GM18520 (cell line): ENCODE data around the gene IQCK.
"Not testable (repeated sequence)": the region's sequence is repeated elsewhere in the genome, so short reads cannot be mapped to it uniquely, and the experiment has no call there.

ENCODE experiments used
- ATAC-seq: cut with Tn5 transposase; IDR thresholded peaks from one replicate; pipeline ENCODE4 v1.9.1; 2021; ENCODE audit not compliant: unreplicated experiment

IQCK gene

GRCh38 chr16:19717741-19718623 lies at the start of gene IQCK, which contains the start of gene KNOP1:
Gene IQCK, plus strand, starts transcription at chr16:19718271. Its CDS starts 36 bp downstream, at chr16:19718307.
Gene KNOP1, minus strand, starts transcription at chr16:19718227. Its CDS starts 3,192 bp downstream, at chr16:19715035.
- peak; percentile 79 for ATAC-seq

GRCh38 chr16:19672378-19672777 lies 45.7 kb upstream of the IQCK start:
- no peak for ATAC-seq

- no peak for ATAC-seq
These were observed 43.6 kb upstream of the IQCK start for GRCh38 chr16:19674485-19674884.

GRCh38 chr16:19677402-19677801 lies 40.7 kb upstream of the IQCK start:
- ATAC-seq = no peak

GRCh38 chr16:19678804-19679203 lies 39.3 kb upstream of the IQCK start:
- ATAC-seq = no peak

- not testable (repeated sequence) for ATAC-seq
These were observed 38.8 kb upstream of the IQCK start for GRCh38 chr16:19679281-19679680.

GRCh38 chr16:19680881-19681340 lies 37.2 kb upstream of the IQCK start:
- no peak for ATAC-seq

- no peak for ATAC-seq
These were observed 36.4 kb upstream of the IQCK start for GRCh38 chr16:19681637-19682036.

- ATAC-seq = no peak
These were observed 34.4 kb upstream of the IQCK start for GRCh38 chr16:19683453-19684236.

GRCh38 chr16:19685176-19685575 lies 32.9 kb upstream of the IQCK start:
- ATAC-seq = no peak

GRCh38 chr16:19687279-19687678 lies 30.8 kb upstream of the IQCK start:
- ATAC-seq = no peak

- no peak for ATAC-seq
These were observed 29.6 kb upstream of the IQCK start for GRCh38 chr16:19688396-19689024.

- ATAC-seq = no peak
These were observed 28.7 kb upstream of the IQCK start for GRCh38 chr16:19689342-19689741.

- ATAC-seq = no peak
These were observed 27.9 kb upstream of the IQCK start for GRCh38 chr16:19690196-19690595.

- ATAC-seq = no peak
These were observed 26.8 kb upstream of the IQCK start for GRCh38 chr16:19691161-19691711.

GRCh38 chr16:19694989-19695388 lies 23.1 kb upstream of the IQCK start:
- ATAC-seq = no peak

GRCh38 chr16:19696328-19696727 lies 21.7 kb upstream of the IQCK start:
- ATAC-seq = no peak

GRCh38 chr16:19696961-19697360 lies 21.1 kb upstream of the IQCK start:
- no peak for ATAC-seq

- ATAC-seq = no peak
These were observed 20.2 kb upstream of the IQCK start for GRCh38 chr16:19697756-19698318.
